Adrenal gland (tissue), 12 donors: ENCODE measurements around the gene MPP1. TPM values are rescaled to one million over a fixed set of nuclear protein-coding genes. Genes with fewer than 3 reads are reported as not detected.

Experiments
- DNase-seq, 7 donors: peaks; one replicate each; pipeline ENCODE4 v3.0.0-alpha.2; 2019 to 2020
- H3K27ac ChIP-seq, 5 donors: fragments of 200-600 bp; sonication (generic) in 4 of 5; 1 replicate in 3 of 5; 2 replicates in 2 of 5; pipeline versions ENCODE4 v1.5.1 to v1.8.0; 2016 to 2020; ENCODE audit warnings: mild to moderate bottlenecking in 1 of 5
- H3K27me3 ChIP-seq: fragments of 200-600 bp; 2 replicates; pipeline ENCODE4 v1.8.0; 2021
- H3K36me3 ChIP-seq, 2 donors: fragments of 200-600 bp; replicated peaks in 1 of 2; 1 replicate in 1 of 2; 2 replicates in 1 of 2; pipeline versions ENCODE4 v1.5.1 to v1.8.0; 2018 to 2022
- H3K4me1 ChIP-seq, 2 donors: fragments of 200-600 bp; replicated peaks in 1 of 2; 1 replicate in 1 of 2; 2 replicates in 1 of 2; pipeline versions ENCODE4 v1.5.1 to v1.8.0; 2018 to 2021
- H3K4me3 ChIP-seq, 4 donors: fragments of 200-600 bp; sonication (generic) in 3 of 4; one replicate each; pipeline ENCODE4 v1.5.1; 2016 to 2018
- H3K9me3 ChIP-seq, 3 donors: fragments of 200-600 bp; sonication (generic) in 1 of 3; replicated peaks in 1 of 3; 1 replicate in 2 of 3; 2 replicates in 1 of 3; pipeline versions ENCODE4 v1.5.1 to v1.8.0; 2016 to 2021
- CTCF ChIP-seq, 6 experiments: fragments of 450-650 bp in 4 of 6; fragments of 200-600 bp in 2 of 6; sonication (generic) in 1 of 6; IDR thresholded peaks; 1 replicate in 5 of 6; 2 replicates in 1 of 6; pipeline versions ENCODE4 v1.5.1 to v1.8.0; 2016 to 2021; ENCODE audit warnings: antibody characterized with exemption in 6 of 6, mild to moderate bottlenecking in 2 of 6, moderate library complexity in 1 of 6
- POLR2A ChIP-seq, 2 donors: fragments of 450-650 bp; IDR thresholded peaks; one replicate each; pipeline ENCODE4 v1.6.1; 2017; ENCODE audit warnings: antibody characterized with exemption in 2 of 2, mild to moderate bottlenecking in 2 of 2, moderate library complexity in 1 of 2
- WGBS, 4 donors: extraction: QIAGEN DNeasy Blood & Tissue Kit in 2 of 4; methylation state at CpG; one replicate each; pipeline versions ENCODE4 v1.1.5 to v1.1.7; 2013 to 2017; 5-methylcytosine and 5-hydroxymethylcytosine counted together
- intact Hi-C, 2 donors: fragments of 100-400 bp; cut with DNase I; formaldehyde crosslinking; loops; one replicate each; pipeline versions ENCODE4 v1.14.1 to v1.15.0; 2022 to 2023
- polyA plus RNA-seq, 3 donors: library from polyadenylated mRNA; stranded (reverse); fragments of 200-250 nt in 2 of 3; fragments of 350-450 nt in 1 of 3; fragmentation: Illumina TruSeq in 1 of 3; extraction: RNeasy Lipid Tissue Mini Kit (QIAGEN cat#74804) in 1 of 3; gene quantifications; one replicate each; pipeline ENCODE4 v1.2.3, GENCODE V29; 2013 to 2014
- small RNA-seq, 2 donors: library from RNA; depleted of rRNA; stranded (forward); fragments of <200 nt; gene quantifications; one replicate each; pipeline ENCODE3, GENCODE V24; 2016
- total RNA-seq, 9 donors: library from RNA; depleted of rRNA in 4 of 9; stranded (reverse); fragments of >200 nt in 4 of 9; fragments of 120-200 nt in 1 of 9; fragmentation: NEBNext Ultra II Directional in 1 of 9; extraction: Animal tissue kit (Norgen Biotek cat#: 25700) in 1 of 9; gene quantifications; one replicate each; pipeline versions ENCODE4 v1.1.0 to v1.2.4, GENCODE V29; 2013 to 2023
- donor health status: healthy with polysubstance abuse.
- donor health status: Bipolar disorder and iron deficiency.
- donor health status: DM: yes; HTN: yes; CAD: no.
- donor health status: DM: no; HTN: no; CAD: no.
- donor health status: DM: no; HTN: no; CAD: no.
- donor health status: DM: yes; HTN: yes; CAD: no.

Gene MPP1
- total and polyA plus RNA-seq, 12 donors = 34.4 to 188 (median 57.6) TPM

- H3K36me3 ChIP-seq = no peaks in the 10 kb centered on the region
- intact Hi-C loops = no loop called here
- H3K27me3 ChIP-seq = no peaks in the 10 kb centered on the region
- TF ChIP-seq CTCF (IDR thresholded peaks at IDR 0.05) = no peak
- no peak for TF ChIP-seq POLR2A (IDR thresholded peaks at IDR 0.05)
- no peak for DNase-seq
- peaks cover 13 to 49% of the 10 kb centered on the region in 2 donors for H3K4me1 ChIP-seq
- H3K4me3 ChIP-seq = no peak overlapping the region
- peak overlapping the region in 4 of 5 donors; percentile 44 to 82 (median 56) for H3K27ac ChIP-seq
- H3K9me3 ChIP-seq = no peaks in the 10 kb centered on the region
- WGBS, 4 donors = 46 to 71% (median 61%) methylated on average over 3 of the region's 3 CpGs
These were observed 75.8 kb downstream of the MPP1 start for GRCh38 chrX:154729439-154729838.

Small RNAs within 50 kb of the gene (small RNA-seq; reads per million reads assigned to genes)
- gene SNORA36A = 0 reads per million in 2 donors

Other genes with a start within 250 kb of the MPP1 start
- gene CTAG1A, start 220.4 kb downstream of the MPP1 start, total RNA-seq = not detected
- under 1 TPM in 1 of 3 donors, not detected in 2; 0.34 TPM for gene CTAG1A, start 220.4 kb downstream of the MPP1 start, polyA plus RNA-seq
- gene CTAG1B, start 186.2 kb downstream of the MPP1 start, total RNA-seq = not detected
- gene CTAG1B, start 186.2 kb downstream of the MPP1 start, polyA plus RNA-seq = under 1 TPM in 1 of 3 donors, not detected in 2; 0.57 TPM
- gene CTAG2, start 151.9 kb downstream of the MPP1 start, total RNA-seq = 1 to 10 TPM in 1 of 9 donors, not detected in 8; 5.5 TPM
- gene CTAG2, start 151.9 kb downstream of the MPP1 start, polyA plus RNA-seq = 1 to 10 TPM in 1 of 3 donors, under 1 TPM in 1, not detected in 1; 0.79 to 7.2 TPM
- 10 to 100 TPM in 1 of 9 donors, 1 to 10 TPM in 8; 1.9 to 11.8 (median 5.6) TPM for gene GAB3, start 54.4 kb downstream of the MPP1 start, total RNA-seq
- gene GAB3, start 54.4 kb downstream of the MPP1 start, polyA plus RNA-seq = 1 to 10 TPM; 2.6 to 8.2 (median 3.5) TPM
- 10 to 100 TPM; 20.2 to 48.6 (median 27.4) TPM for gene DKC1, start 42.6 kb downstream of the MPP1 start, total RNA-seq
- gene DKC1, start 42.6 kb downstream of the MPP1 start, polyA plus RNA-seq = 100 to 1,000 TPM in 1 of 3 donors, 10 to 100 TPM in 2; 22.0 to 111 (median 37.4) TPM
- gene SMIM9, start 29.2 kb upstream of the MPP1 start, total RNA-seq = under 1 TPM in 1 of 9 donors, not detected in 8; 0.11 TPM
- gene SMIM9, start 29.2 kb upstream of the MPP1 start, polyA plus RNA-seq = not detected
- 10 to 100 TPM in 6 of 9 donors, 1 to 10 TPM in 2, under 1 TPM in 1; 0.61 to 49.2 (median 20.5) TPM for gene F8A1, start 80.9 kb upstream of the MPP1 start, total RNA-seq
- gene F8A1, start 80.9 kb upstream of the MPP1 start, polyA plus RNA-seq = 10 to 100 TPM; 40.5 to 50.1 (median 47.6) TPM
- 10 to 100 TPM; 31.3 to 78.1 (median 40.7) TPM for gene F8, start 217.2 kb upstream of the MPP1 start, total RNA-seq
- 10 to 100 TPM; 13.4 to 24.8 (median 15.7) TPM for gene F8, start 217.2 kb upstream of the MPP1 start, polyA plus RNA-seq
- gene FUNDC2, start 221.4 kb upstream of the MPP1 start, total RNA-seq = 100 to 1,000 TPM in 6 of 9 donors, 10 to 100 TPM in 3; 72.0 to 188 (median 117) TPM
- 100 to 1,000 TPM in 1 of 3 donors, 10 to 100 TPM in 2; 71.5 to 210 (median 84.0) TPM for gene FUNDC2, start 221.4 kb upstream of the MPP1 start, polyA plus RNA-seq